HepG2 (cell line): ENCODE results near the gene CALML6. TPM values are rescaled to one million over a fixed set of nuclear protein-coding genes. Genes with fewer than 3 reads are reported as not detected.

Experiments used
- ASH2L ChIP-seq: fragments of 300-600, 200-600 bp; sonication (generic); IDR thresholded peaks from 2 replicates; pipeline ENCODE4 v1.7.0; 2017; ENCODE audit warnings: low read depth, mild to moderate bottlenecking, moderate library complexity, mixed read lengths, low read length; ENCODE audit not compliant: insufficient read length
- CREB1 ChIP-seq, 2 experiments: fragments of 450-650 bp in 1 of 2; IDR thresholded peaks; 2 replicates each; pipeline ENCODE4 v1.6.1; 2016 to 2017; ENCODE audit warnings: control low read depth in 1 of 2, mild to moderate bottlenecking in 1 of 2, missing compliant biosample characterization in 1 of 2, missing genetic modification characterization in 1 of 2
- GATA4 ChIP-seq: sonication (generic); IDR thresholded peaks from 2 replicates; pipeline ENCODE4 v1.6.1; 2016; ENCODE audit warnings: antibody characterized with exemption, low read depth, borderline replicate concordance
- KDM1A ChIP-seq: IDR thresholded peaks from 2 replicates; pipeline ENCODE4 v1.6.1; 2016; ENCODE audit warnings: missing compliant biosample characterization
- MED1 ChIP-seq: sonication (generic); formaldehyde crosslinking; IDR thresholded peaks from 2 replicates; pipeline ENCODE4 v1.4.0; 2020; ENCODE audit warnings: missing genetic modification reagents
- MIER3 ChIP-seq: IDR thresholded peaks from 2 replicates; pipeline ENCODE4 v1.6.1; 2016; ENCODE audit warnings: missing compliant biosample characterization, borderline replicate concordance
- MTA3 ChIP-seq: sonication (generic); formaldehyde crosslinking; IDR thresholded peaks from 2 replicates; pipeline ENCODE4 v1.4.0; 2020; ENCODE audit warnings: missing genetic modification reagents
- NFIB ChIP-seq: sonication (generic); formaldehyde crosslinking; IDR thresholded peaks from 2 replicates; pipeline ENCODE4 v1.9.0; 2021; ENCODE audit warnings: missing genetic modification reagents, mild to moderate bottlenecking, borderline replicate concordance
- NRL ChIP-seq: sonication (generic); formaldehyde crosslinking; IDR thresholded peaks from 2 replicates; pipeline ENCODE4 v1.5.0; 2020; ENCODE audit warnings: missing genetic modification reagents, mild to moderate bottlenecking, moderate library complexity, borderline replicate concordance
- SMARCE1 ChIP-seq: fragments of 450-650 bp; IDR thresholded peaks from 2 replicates; pipeline ENCODE4 v1.6.1; 2017; ENCODE audit warnings: borderline replicate concordance
- SRSF1 ChIP-seq: fragments of 200-400 bp; formaldehyde crosslinking; optimal IDR thresholded peaks from 2 replicates; pipeline ENCODE3; 2017; ENCODE audit warnings: mild to moderate bottlenecking, low read depth, low read length, moderate library complexity
- TEF ChIP-seq: sonication (generic); formaldehyde crosslinking; IDR thresholded peaks from 2 replicates; pipeline ENCODE4 v1.5.0; 2020; ENCODE audit warnings: missing genetic modification reagents
- TGIF2 ChIP-seq: IDR thresholded peaks from 2 replicates; pipeline ENCODE4 v1.6.1; 2016; ENCODE audit warnings: control low read depth, missing compliant biosample characterization
- ZBTB26 ChIP-seq: IDR thresholded peaks from 2 replicates; pipeline ENCODE4 v1.6.1; 2016; ENCODE audit warnings: missing compliant biosample characterization, missing genetic modification reagents, borderline replicate concordance
- ZHX1 ChIP-seq: sonication (generic); formaldehyde crosslinking; IDR thresholded peaks from 2 replicates; pipeline ENCODE4 v1.8.1; 2022; ENCODE audit warnings: low read depth, mild to moderate bottlenecking, missing genetic modification reagents
- ZNF24 ChIP-seq: fragments of 450-650 bp; IDR thresholded peaks from 2 replicates; pipeline ENCODE4 v1.6.1; 2017; ENCODE audit warnings: antibody characterized with exemption, mild to moderate bottlenecking
- ZNF331 ChIP-seq: sonication (generic); formaldehyde crosslinking; IDR thresholded peaks from 2 replicates; pipeline ENCODE4 v1.4.0; 2020; ENCODE audit warnings: missing genetic modification reagents
- ZNF543 ChIP-seq: sonication (generic); formaldehyde crosslinking; IDR thresholded peaks from 2 replicates; pipeline ENCODE4 v1.4.0; 2020; ENCODE audit warnings: mild to moderate bottlenecking, missing genetic modification reagents
- ZNF550 ChIP-seq: sonication (generic); formaldehyde crosslinking; IDR thresholded peaks from 2 replicates; pipeline ENCODE4 v1.4.0; 2020; ENCODE audit warnings: mild to moderate bottlenecking, missing genetic modification reagents, borderline replicate concordance
- ZNF562 ChIP-seq: sonication (generic); formaldehyde crosslinking; IDR thresholded peaks from 2 replicates; pipeline ENCODE4 v1.8.0; 2022; ENCODE audit warnings: missing genetic modification reagents, borderline replicate concordance
- ZNF75D ChIP-seq: sonication (generic); formaldehyde crosslinking; IDR thresholded peaks from 2 replicates; pipeline ENCODE4 v1.8.1; 2023; ENCODE audit warnings: missing genetic modification reagents, mild to moderate bottlenecking, borderline replicate concordance
- ZNF788 ChIP-seq: sonication (generic); formaldehyde crosslinking; IDR thresholded peaks from 2 replicates; pipeline ENCODE4 v1.5.0; 2020; ENCODE audit warnings: mild to moderate bottlenecking, missing genetic modification reagents, borderline replicate concordance
- ZSCAN20 ChIP-seq: sonication (generic); formaldehyde crosslinking; IDR thresholded peaks from 2 replicates; pipeline ENCODE4 v1.4.0; 2020; ENCODE audit warnings: missing genetic modification reagents, mild to moderate bottlenecking, borderline replicate concordance
- ZSCAN30 ChIP-seq: sonication (generic); formaldehyde crosslinking; IDR thresholded peaks from 2 replicates; pipeline ENCODE4 v1.5.0; 2020; ENCODE audit warnings: mild to moderate bottlenecking, missing genetic modification reagents
- ZSCAN31 ChIP-seq: sonication (generic); formaldehyde crosslinking; IDR thresholded peaks from 2 replicates; pipeline ENCODE4 v1.5.0; 2020; ENCODE audit warnings: low read depth, mild to moderate bottlenecking, missing genetic modification reagents
- polyA plus RNA-seq, 8 experiments: library from polyadenylated mRNA; depleted of rRNA in 3 of 8; stranded (reverse) in 7 of 8; unstranded in 1 of 8; fragments of >200 nt; fragmentation: Illumina TruSeq in 4 of 8; extraction: Trizol in 4 of 8; gene quantifications; 2 replicates each; pipeline versions ENCODE4 v1.2.1 to v1.2.3, GENCODE V29; 2011 to 2016; ENCODE audit warnings: low read depth in 4 of 8, missing spikeins in 1 of 8, mixed read lengths in 1 of 8; ENCODE audit not compliant: insufficient read depth in 1 of 8
- total RNA-seq, 5 experiments: library from RNA; depleted of rRNA; stranded (reverse); fragments of >200 nt; fragmentation: Illumina TruSeq; extraction: Trizol; gene quantifications; 2 replicates each; pipeline ENCODE4 v1.2.3, GENCODE V29; 2016; ENCODE audit warnings: low read depth in 1 of 5

The CALML6 gene
- total and polyA plus RNA-seq, 2 of the 13 experiments (the other 11 are each of a cell fraction or from before 2014, with no cell fraction given), result 0.11 to 0.12 TPM

GRCh38 chr1:1959840-1960479 is 44.9 kb downstream of the CALML6 start (continued):
- peak; percentile 97 for TF ChIP-seq ZNF543 (CRISPR knock-in tag)
- no peak for TF ChIP-seq ZNF24
- TF ChIP-seq ZSCAN31 (CRISPR knock-in tag), result 0 out of 2 replicates have a peak, but pooled peaks have one; percentile 25
- no peak for TF ChIP-seq ZNF75D (CRISPR knock-in tag)
- TF ChIP-seq TGIF2, result peak; percentile 59; the same call in 1 of the 2 replicates
- TF ChIP-seq ZNF331 (CRISPR knock-in tag), result peak; percentile 58; the same call in 1 of the 2 replicates
- 0 out of 2 replicates have a peak, but pooled peaks have one; percentile 61 for TF ChIP-seq ZSCAN20 (CRISPR knock-in tag)
- no peak for TF ChIP-seq TEF (CRISPR knock-in tag)
- peak; percentile 65 for TF ChIP-seq SRSF1
- no peak for TF ChIP-seq ZNF562 (CRISPR knock-in tag)
- TF ChIP-seq ZNF788 (CRISPR knock-in tag), result peak; percentile 63; the same call in 1 of the 2 replicates
- TF ChIP-seq MIER3 (CRISPR knock-in tag), result peak; percentile 72; the same call in 1 of the 2 replicates
- peak; percentile 42; the same call in 1 of the 2 replicates for TF ChIP-seq ZHX1 (CRISPR knock-in tag)
- peak; percentile 50 for TF ChIP-seq ASH2L
- TF ChIP-seq CREB1 (IDR thresholded peaks at IDR 0.05), result peak; percentile 69
- TF ChIP-seq CREB1 (CRISPR knock-in tag; IDR thresholded peaks at IDR 0.05), result peak; percentile 68; the same call in 1 of the 2 replicates
- TF ChIP-seq NRL (CRISPR knock-in tag), result peak; percentile 28; the same call in 1 of the 2 replicates
- no peak for TF ChIP-seq ZSCAN30
- TF ChIP-seq GATA4, result no peak
- no peak for TF ChIP-seq SMARCE1
- TF ChIP-seq KDM1A, result 0 out of 2 replicates have a peak, but pooled peaks have one; percentile 52
- no peak for TF ChIP-seq ZBTB26 (CRISPR knock-in tag)
- no peak for TF ChIP-seq MTA3
- peak; percentile 85 for TF ChIP-seq MED1 (CRISPR knock-in tag)
- no peak for TF ChIP-seq NFIB (CRISPR knock-in tag)
- 0 out of 2 replicates have a peak, but pooled peaks have one; percentile 61 for TF ChIP-seq ZNF550 (CRISPR knock-in tag)
